Dermis microvascular lymphatic vessel endothelial cell (primary cell): ENCODE measurements around the gene MLH1. TPM values are rescaled to one million over a fixed set of nuclear protein-coding genes. Genes with fewer than 3 reads are reported as not detected.
"Not testable (repeated sequence)": the region's sequence is repeated elsewhere in the genome, so short reads cannot be mapped to it uniquely, and the experiment has no call there.

ENCODE experiments used
- DNase-seq, 2 donors: peaks; one replicate each; pipeline versions ENCODE4 v3.0.0 to v3.0.0-alpha.2; 2010; ENCODE audit warnings: low read depth in 2 of 2
- total RNA-seq: library from RNA; depleted of rRNA; stranded (reverse); fragments of >200 nt; gene quantifications from 2 replicates; pipeline ENCODE4 v1.2.1, GENCODE V29; 2014

Gene MLH1
- total RNA-seq, 1 donor from 2014 or later, result 32.7 TPM

- DNase-seq, result no peak
Measured at GRCh38 chr3:37032961-37033360, 39.6 kb downstream of the MLH1 start.

GRCh38 chr3:37037352-37037751 is 44.0 kb downstream of the MLH1 start:
- no peak for DNase-seq

GRCh38 chr3:37039161-37039846 is 46.0 kb downstream of the MLH1 start:
- no peak for DNase-seq

- no peak for DNase-seq
Measured at GRCh38 chr3:37040231-37040630, 46.9 kb downstream of the MLH1 start.

GRCh38 chr3:37041546-37042195 is 48.4 kb downstream of the MLH1 start:
- DNase-seq, result peak in 1 of 2 donors; percentile 18

- DNase-seq, result not testable (repeated sequence)
Measured at GRCh38 chr3:37042712-37043111, 49.4 kb downstream of the MLH1 start.

- DNase-seq, result peak in 1 of 2 donors; percentile 53
Measured at GRCh38 chr3:37050282-37050681, 57.0 kb downstream of the MLH1 start.

- no peak for DNase-seq
Measured at GRCh38 chr3:37052860-37053259, 59.5 kb downstream of the MLH1 start.

GRCh38 chr3:37053337-37053736 is 60.0 kb downstream of the MLH1 start:
- DNase-seq, result no peak

GRCh38 chr3:37053753-37054152 is 60.4 kb downstream of the MLH1 start:
- DNase-seq, result no peak

GRCh38 chr3:37054370-37054769 is 61.1 kb downstream of the MLH1 start:
- peak in 1 of 2 donors; percentile 81 for DNase-seq

- not testable (repeated sequence) for DNase-seq
Measured at GRCh38 chr3:37055077-37055476, 61.8 kb downstream of the MLH1 start.

- DNase-seq, result no peak
Measured at GRCh38 chr3:37056826-37057225, 63.5 kb downstream of the MLH1 start.

GRCh38 chr3:37058117-37058516 is 64.8 kb downstream of the MLH1 start:
- no peak for DNase-seq

GRCh38 chr3:37064747-37065146 is 71.4 kb downstream of the MLH1 start:
- DNase-seq, result no peak

- DNase-seq, result no peak
Measured at GRCh38 chr3:37067577-37067976, 74.3 kb downstream of the MLH1 start.

- DNase-seq, result no peak
Measured at GRCh38 chr3:37068031-37068430, 74.7 kb downstream of the MLH1 start.

GRCh38 chr3:37071921-37072320 is 78.6 kb downstream of the MLH1 start:
- DNase-seq, result no peak

GRCh38 chr3:37072892-37073291 is 79.6 kb downstream of the MLH1 start:
- peak in 1 of 2 donors; percentile 72 for DNase-seq

- peak in 1 of 2 donors; percentile 8 for DNase-seq
Measured at GRCh38 chr3:37074178-37074577, 80.9 kb downstream of the MLH1 start.

GRCh38 chr3:37075955-37076354 is 82.6 kb downstream of the MLH1 start:
- DNase-seq, result no peak

- no peak for DNase-seq
Measured at GRCh38 chr3:37082317-37082716, 89.0 kb downstream of the MLH1 start.

GRCh38 chr3:37086918-37087317 is 93.6 kb downstream of the MLH1 start:
- no peak for DNase-seq
